OCI-M2 (cell line): ENCODE measurements around the gene FAM76B.

Source experiments
- DNase-seq: peaks from one replicate; lab custom pipeline; 2025; ENCODE audit not compliant: unreplicated experiment; lab: John Stamatoyannopoulos, UW

The FAM76B gene

DNA sequence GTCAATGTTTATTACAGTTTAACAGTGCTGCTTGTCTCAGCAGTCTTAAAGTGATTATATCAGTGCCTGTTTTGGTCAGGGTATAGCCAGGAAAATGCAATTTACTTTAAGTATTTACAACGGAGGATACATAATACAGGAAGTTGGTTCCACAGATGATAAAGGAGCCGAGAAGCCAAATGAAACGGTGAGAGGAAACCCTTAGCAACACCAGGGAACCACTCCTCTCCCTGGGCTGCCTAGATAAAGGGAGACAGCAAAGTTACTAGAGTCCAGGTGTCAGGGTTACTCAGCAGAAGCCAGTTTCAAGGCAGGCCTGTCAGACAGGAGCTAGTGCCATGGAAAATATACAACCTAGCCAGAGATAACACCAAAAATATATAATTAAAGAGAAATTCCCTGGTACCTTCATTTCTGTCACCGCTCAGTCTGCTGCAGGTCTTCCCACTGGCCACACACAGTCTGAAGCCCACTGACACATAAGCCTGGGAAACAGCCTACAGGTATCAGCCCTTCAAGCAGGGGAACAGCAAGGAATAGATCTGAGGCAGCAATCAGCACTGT is 55.5 kb downstream of the FAM76B start:
- no peak for DNase-seq

DNA sequence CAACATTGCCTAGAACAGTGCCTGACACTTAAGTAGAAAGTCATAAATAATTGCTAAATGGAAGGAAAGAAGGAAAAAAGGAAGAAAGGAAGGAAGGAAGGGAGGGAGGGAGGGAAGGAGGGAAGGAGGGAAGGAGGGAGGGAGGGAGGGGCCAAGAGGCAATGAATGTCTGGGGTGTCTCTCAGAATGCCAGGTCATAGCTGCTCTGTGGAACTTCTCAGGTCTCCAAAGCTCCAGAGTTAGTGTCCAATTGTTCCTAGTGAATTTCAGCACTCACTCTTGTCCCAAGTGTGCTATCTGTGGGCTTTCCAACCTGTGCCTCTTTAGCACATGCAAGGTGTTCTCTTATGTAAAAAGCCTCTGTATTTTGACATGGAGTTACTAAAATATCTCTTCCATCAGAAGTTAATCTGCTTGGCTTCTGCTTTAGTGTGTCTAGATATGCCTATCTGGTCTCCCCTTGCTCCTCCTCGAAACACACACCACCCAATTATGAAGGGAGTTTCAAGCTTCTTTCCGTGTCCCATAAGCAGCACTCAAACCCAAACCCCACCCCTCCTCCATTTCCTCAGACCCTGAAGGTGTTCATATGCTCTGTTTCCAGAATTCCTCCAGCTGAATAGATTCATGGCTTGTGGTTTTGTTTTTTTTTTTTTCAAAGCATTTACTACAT is 56.5 kb downstream of the FAM76B start:
- DNase-seq: no peak

DNA sequence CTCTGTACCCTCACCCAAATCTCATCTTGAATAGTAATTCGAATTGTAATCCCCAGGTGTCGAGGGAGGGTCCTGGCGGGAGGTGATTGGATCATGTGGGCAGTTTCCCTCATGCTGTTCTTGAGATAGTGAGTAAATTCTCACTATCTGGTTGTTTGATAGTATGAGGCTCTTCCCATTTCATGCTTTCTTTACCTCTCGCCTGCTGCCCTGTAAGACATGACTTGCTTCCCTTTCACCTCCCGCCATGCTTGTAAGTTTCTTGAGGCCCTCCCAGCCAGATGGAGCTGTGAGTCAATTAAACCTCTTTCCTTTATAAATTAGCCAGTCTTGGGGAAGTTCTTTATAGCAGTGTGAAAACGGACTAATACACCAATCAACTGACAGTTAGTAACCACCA is 60.1 kb downstream of the FAM76B start:
- no peak for DNase-seq

DNA sequence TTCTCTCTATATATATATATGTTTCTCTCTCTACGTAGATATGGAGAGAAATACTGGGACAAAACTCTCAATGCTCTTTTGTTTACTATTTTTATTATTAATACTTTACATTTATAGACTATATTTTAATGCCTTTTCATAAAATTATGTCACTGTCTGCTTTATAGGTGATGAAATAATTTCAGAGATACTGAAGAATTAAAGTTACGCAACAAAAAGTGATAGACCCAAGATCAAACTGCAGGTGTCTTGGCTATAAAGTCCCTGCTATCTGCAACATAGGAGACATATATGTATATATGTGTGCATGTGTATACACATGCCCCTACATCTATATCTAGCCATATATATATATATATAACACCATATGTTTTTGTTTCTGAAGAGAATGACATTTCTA is 60.8 kb downstream of the FAM76B start:
- no peak for DNase-seq

DNA sequence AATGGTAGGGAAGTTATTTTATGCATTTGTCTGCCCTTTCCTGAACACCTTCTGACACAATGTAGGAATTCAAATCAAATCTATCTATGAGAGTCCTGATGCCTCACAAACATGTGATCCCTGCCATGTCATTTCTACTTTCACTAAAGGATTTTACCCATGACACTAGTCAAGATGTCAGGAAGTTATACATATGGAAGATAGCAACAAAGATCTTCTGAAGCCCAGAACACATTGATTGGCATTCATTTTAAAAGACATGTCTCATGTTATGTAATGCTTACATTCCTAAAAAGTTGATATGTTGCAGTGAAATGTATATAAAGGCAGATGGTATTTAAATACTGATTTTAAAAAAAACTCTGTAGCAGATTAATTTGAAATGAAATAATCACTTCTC is 61.5 kb downstream of the FAM76B start:
- DNase-seq: no peak

DNA sequence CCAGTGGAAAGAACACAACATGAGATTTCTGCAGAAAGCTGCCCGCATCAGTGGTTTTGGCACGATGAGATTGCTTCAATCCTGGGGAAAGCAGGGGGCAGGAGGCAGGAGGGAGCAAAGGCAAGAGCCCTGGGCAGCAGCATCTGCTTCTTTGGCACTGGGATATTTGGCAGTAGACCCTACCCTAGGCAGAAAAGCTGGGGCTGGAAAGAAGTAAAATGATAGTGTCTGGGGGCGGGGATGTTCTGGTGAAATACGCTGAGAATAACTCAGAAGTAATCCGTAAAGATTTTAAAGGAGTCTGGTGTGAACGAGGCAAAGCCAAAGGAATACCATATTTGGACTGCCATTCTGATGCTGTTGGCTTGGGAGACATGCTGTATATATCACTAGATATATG is 62.0 kb downstream of the FAM76B start:
- no peak for DNase-seq

DNA sequence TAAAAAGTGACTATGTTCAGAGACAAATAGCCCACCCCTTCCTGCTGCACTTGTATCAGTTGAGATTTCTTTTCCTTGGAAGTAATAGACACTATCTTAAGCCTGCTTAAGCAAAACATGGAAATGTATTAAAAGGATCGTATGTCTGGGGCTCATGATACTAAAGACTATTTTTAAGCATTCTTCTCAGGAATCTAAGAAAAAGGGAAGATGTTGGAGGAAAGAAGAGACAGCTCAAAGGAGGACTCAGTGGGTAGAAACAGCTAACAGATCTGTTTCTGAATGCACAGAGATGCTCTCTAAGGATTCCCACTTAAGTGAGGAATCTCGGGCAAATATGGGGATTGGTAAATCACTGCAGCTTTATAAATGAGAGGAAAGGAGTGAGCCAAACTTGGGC is 62.5 kb downstream of the FAM76B start:
- no peak for DNase-seq

DNA sequence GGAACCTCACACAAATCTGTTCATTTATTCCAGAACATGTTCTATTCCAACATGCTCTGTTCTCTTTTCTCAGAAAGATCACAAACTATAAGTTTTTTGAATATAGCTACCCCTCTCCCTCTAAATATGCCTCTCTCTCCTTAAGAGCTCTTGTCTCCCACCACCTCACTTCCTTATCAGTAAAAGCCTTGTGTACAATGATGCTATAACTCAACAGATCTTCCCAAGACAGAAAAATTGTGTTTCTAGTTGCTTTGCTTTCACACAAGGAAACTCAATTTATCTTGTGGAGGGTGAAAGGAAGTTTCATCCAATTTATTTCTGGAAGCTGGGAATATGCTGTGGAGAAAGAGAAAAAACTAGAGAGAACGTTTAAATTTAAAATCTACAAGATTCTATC is 64.4 kb downstream of the FAM76B start:
- no peak for DNase-seq

DNA sequence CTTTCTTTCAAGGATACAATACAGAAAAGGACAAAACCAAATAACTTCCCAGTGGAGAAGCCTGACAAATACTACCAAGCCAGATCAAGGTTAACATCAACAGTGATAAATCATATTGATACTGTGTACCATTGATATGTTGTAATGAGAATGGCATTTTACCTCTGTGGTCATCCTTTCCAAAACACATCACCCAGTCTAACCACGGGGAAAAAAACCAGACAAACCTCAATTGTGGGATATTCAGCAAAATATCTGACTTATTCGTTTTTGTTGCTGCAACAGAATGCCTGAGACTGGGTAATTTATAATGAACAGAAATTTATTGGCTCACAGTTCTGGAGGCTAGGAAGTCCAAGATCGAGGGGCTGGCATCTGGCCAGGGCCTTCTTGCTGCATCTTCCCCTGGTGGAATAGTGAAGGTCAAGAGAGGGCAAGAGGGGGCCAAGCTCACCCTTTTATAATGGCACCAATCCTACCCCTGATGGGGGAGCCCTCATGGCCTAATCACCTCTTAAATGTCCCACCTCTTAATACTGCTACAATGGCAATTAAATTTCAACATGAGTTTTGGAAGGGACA is 66.1 kb downstream of the FAM76B start:
- no peak for DNase-seq

DNA sequence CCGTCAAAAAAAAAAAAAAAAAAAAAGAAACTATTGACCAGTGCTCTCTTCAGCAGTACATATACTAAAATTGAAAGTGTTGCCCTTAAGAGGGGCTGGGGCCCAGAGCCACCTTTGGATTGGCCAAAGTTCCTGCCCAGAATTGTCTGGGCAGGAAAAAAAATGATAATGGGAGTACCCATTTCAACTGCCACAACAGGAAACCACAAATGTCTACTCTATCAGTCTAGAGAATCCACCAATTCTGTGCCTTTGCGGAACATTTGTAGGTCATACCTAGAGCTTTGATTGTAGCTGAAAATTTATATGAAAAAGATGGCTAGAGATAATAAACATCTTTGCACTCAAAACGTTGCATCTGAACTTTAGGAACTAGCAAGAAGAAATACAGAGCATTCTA is 69.4 kb downstream of the FAM76B start:
- no peak for DNase-seq
